Activated T-helper 2 cell treated with anti-CD3 and anti-CD28 coated beads, Interferon-gamma antibody, Interleukin-2, Interleukin-4, amounts not matched to agents 10 μg/mL and 5 μg/mL and 100 μg/mL, durations not matched to agents 14 hours and 24 hours and 36 hours (primary cell): ENCODE data around the gene RPS23. TPM values are rescaled to one million over a fixed set of nuclear protein-coding genes. Genes with fewer than 3 reads are reported as not detected.

Experiments used
- DNase-seq: peaks from one replicate; pipeline ENCODE4 v3.0.0; 2021; ENCODE audit warnings: low spot score
- H3K27ac Mint-ChIP-seq: one replicate; pipeline ENCODE4 v1.8.0; 2021; ENCODE audit warnings: mixed read lengths
- H3K27me3 Mint-ChIP-seq: one replicate; pipeline ENCODE4 v1.8.0; 2021; ENCODE audit warnings: low read depth, mixed read lengths
- H3K36me3 Mint-ChIP-seq: one replicate; pipeline ENCODE4 v1.8.0; 2021; ENCODE audit warnings: low read depth, mixed read lengths
- H3K4me1 Mint-ChIP-seq: one replicate; pipeline ENCODE4 v1.8.0; 2021; ENCODE audit warnings: low read depth, mixed read lengths
- H3K4me3 Mint-ChIP-seq: one replicate; pipeline ENCODE4 v1.8.0; 2021; ENCODE audit warnings: low read depth, mild to moderate bottlenecking, moderate library complexity, mixed read lengths
- H3K9me3 Mint-ChIP-seq: one replicate; pipeline ENCODE4 v1.8.0; 2021; ENCODE audit warnings: mixed read lengths
- intact Hi-C: fragments of 100-400 bp; cut with micrococcal nuclease; formaldehyde crosslinking; loops from one replicate; pipeline ENCODE4 v1.15.1; 2023
- total RNA-seq: library from RNA; stranded (reverse); gene quantifications from 2 replicates; pipeline ENCODE4 v1.2.3, GENCODE V29; 2022

RPS23 gene
- total RNA-seq, 1 donor from 2014 or later: 2,741 TPM

DNA sequence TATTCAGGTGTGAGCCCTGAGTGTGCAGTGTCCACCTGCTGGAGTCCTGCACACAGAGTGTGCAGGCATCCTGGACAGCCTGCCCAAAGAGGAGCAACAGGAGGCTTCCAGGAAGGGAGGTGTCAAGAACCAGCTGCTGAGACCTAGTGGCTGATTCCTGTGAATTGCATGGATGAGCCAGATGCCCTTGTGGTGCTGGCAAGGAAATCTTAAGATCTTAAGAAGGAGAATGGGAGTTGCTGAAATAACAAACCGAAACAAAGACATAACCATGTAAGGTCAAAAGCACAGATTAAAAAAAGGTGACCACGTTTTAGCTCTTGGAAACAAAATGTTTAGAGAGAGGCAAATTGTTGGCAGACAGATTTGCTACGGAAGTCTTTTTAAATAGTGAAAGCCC lies 29.3 kb upstream of the RPS23 start:
- Mint-ChIP-seq H3K4me1 (no peaks in the 10 kb centered on the region), H3K36me3 (no peaks in the 10 kb centered on the region), H3K27ac (no peak overlapping the region), H3K27me3 (no peaks in the 10 kb centered on the region), H3K9me3 (peaks cover 3% of the 10 kb centered on the region), H3K4me3 (no peak overlapping the region)
- DNase-seq: no peak
- intact Hi-C loops: no loop called here

DNA sequence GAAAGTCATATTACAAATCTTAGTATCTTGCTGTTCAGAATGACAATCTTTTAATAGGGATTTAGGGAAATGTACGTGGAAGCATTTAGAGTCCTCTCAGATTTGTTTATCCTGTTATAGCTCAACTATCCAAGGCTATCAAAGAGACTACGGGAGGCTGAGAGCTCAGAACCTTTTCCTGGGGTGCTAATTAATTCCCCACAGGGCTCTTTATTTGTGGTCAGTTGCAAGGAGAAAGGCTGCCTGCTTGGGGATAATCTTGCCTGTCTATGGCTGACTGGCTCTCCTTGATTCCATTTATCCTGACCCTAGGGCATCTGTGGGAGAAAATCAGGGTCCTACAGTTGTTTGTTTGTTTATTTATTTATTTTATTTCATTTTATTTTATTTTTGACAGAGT lies 28.0 kb upstream of the RPS23 start:
- intact Hi-C loops: no loop called here
- Mint-ChIP-seq H3K9me3 (peaks cover 3% of the 10 kb centered on the region), H3K36me3 (no peaks in the 10 kb centered on the region), H3K4me3 (no peak overlapping the region), H3K4me1 (no peaks in the 10 kb centered on the region), H3K27ac (no peak overlapping the region), H3K27me3 (no peaks in the 10 kb centered on the region)
- no peak for DNase-seq

DNA sequence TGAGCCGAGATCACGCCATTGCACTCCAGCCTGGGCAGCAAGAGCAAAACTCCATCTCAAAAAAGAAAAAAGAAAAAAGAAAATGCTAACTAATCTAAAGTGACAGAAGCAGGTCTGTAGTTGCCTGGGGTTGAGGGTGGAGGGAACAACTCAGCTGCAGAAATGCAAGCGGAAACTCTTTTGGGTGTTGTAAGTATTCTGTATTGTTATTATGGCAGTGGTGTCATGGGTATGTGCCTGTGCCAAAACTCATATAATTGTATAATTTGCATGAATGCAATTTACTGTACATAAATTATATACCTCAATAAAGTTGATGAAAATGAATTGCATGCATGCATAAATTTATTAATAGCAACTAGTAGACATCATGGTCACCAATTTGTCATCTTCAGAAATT lies 23.0 kb upstream of the RPS23 start:
- H3K9me3 Mint-ChIP-seq: peaks cover 4% of the 10 kb centered on the region
- H3K27me3 Mint-ChIP-seq: no peaks in the 10 kb centered on the region
- no peak for DNase-seq
- H3K4me3 Mint-ChIP-seq: no peak overlapping the region
- H3K4me1 Mint-ChIP-seq: no peaks in the 10 kb centered on the region
- intact Hi-C loops: no loop called here
- H3K27ac Mint-ChIP-seq: no peak overlapping the region
- H3K36me3 Mint-ChIP-seq: no peaks in the 10 kb centered on the region

DNA sequence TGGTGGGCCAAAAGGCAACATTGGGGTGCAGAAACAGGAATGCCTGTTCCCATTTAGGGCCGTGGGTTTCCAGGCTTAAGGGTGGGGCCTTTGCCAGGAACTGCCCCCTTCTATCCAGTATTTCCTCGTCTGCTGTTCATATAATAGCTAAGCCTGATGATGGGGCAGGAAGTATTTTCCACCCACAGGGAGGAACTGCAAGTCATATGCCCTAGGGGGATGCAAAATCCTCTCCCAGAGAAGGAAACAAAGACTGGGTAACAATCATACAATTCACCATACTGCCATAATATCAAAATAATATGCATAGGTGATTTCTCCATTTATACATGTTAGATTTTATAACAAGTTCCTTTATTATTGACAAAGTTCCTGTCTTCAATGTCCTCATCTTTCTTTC lies 20.5 kb upstream of the RPS23 start:
- intact Hi-C loops: no loop called here
- H3K9me3 Mint-ChIP-seq: peaks cover 4% of the 10 kb centered on the region
- H3K36me3 Mint-ChIP-seq: no peaks in the 10 kb centered on the region
- DNase-seq: no peak
- no peak overlapping the region for H3K4me3 Mint-ChIP-seq
- H3K4me1 Mint-ChIP-seq: peaks cover 1% of the 10 kb centered on the region
- H3K27me3 Mint-ChIP-seq: no peaks in the 10 kb centered on the region
- H3K27ac Mint-ChIP-seq: no peak overlapping the region

- no peaks in the 10 kb centered on the region for H3K27me3 Mint-ChIP-seq
- DNase-seq: no peak
- intact Hi-C loops: no loop called here
- no peak overlapping the region for H3K4me3 Mint-ChIP-seq
- no peaks in the 10 kb centered on the region for H3K36me3 Mint-ChIP-seq
- peaks cover 1% of the 10 kb centered on the region for H3K4me1 Mint-ChIP-seq
- H3K9me3 Mint-ChIP-seq: peaks cover 4% of the 10 kb centered on the region
- H3K27ac Mint-ChIP-seq: no peak overlapping the region
Observed at GRCh38 chr5:82297711-82298110, 19.6 kb upstream of the RPS23 start.

- Mint-ChIP-seq H3K36me3 (no peaks in the 10 kb centered on the region), H3K27me3 (no peaks in the 10 kb centered on the region), H3K9me3 (peaks cover 4% of the 10 kb centered on the region), H3K4me3 (no peak overlapping the region), H3K4me1 (peaks cover 1% of the 10 kb centered on the region), H3K27ac (no peak overlapping the region)
- intact Hi-C loops: no loop called here
- no peak for DNase-seq
Observed at GRCh38 chr5:82296929-82297328, 18.8 kb upstream of the RPS23 start.

GRCh38 chr5:82295959-82296531 lies 17.9 kb upstream of the RPS23 start:
- H3K36me3 Mint-ChIP-seq: no peaks in the 10 kb centered on the region
- DNase-seq: no peak
- no peak overlapping the region for H3K4me3 Mint-ChIP-seq
- intact Hi-C loops: no loop called here
- no peaks in the 10 kb centered on the region for H3K27me3 Mint-ChIP-seq
- H3K4me1 Mint-ChIP-seq: peaks cover 1% of the 10 kb centered on the region
- H3K27ac Mint-ChIP-seq: no peak overlapping the region
- H3K9me3 Mint-ChIP-seq: peaks cover 4% of the 10 kb centered on the region

DNA sequence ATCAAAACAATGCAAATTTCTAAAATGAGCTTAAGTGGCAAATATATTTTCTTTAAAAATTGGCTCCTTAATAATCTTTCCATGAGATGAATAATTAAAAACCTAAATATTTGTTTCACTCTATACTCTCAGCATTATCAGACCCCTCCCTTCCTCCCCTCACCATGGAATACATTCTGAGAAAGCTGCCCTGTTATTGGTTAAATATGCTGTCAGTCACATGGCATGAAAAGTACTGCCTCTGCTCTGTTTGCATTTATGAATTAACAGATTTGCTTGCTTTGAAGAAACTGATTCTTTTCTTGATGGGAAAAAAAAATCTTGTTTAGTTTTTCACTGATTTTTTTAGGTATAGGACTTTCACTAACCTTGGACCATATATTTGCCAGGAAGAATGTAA lies 17.0 kb upstream of the RPS23 start:
- Mint-ChIP-seq H3K4me3 (no peak overlapping the region), H3K27me3 (no peaks in the 10 kb centered on the region), H3K36me3 (no peaks in the 10 kb centered on the region), H3K9me3 (peaks cover 4% of the 10 kb centered on the region), H3K4me1 (peaks cover 1% of the 10 kb centered on the region), H3K27ac (no peak overlapping the region)
- no peak for DNase-seq
- intact Hi-C loops: no loop called here

- DNase-seq: no peak
- Mint-ChIP-seq H3K27me3 (no peaks in the 10 kb centered on the region), H3K4me1 (peaks cover 1% of the 10 kb centered on the region), H3K27ac (no peak overlapping the region), H3K4me3 (no peak overlapping the region), H3K9me3 (no peaks in the 10 kb centered on the region), H3K36me3 (no peaks in the 10 kb centered on the region)
- intact Hi-C loops: no loop called here
Observed at GRCh38 chr5:82291420-82291819, 13.3 kb upstream of the RPS23 start.

- intact Hi-C loops: no loop called here
- Mint-ChIP-seq H3K4me3 (no peak overlapping the region), H3K9me3 (no peaks in the 10 kb centered on the region), H3K36me3 (no peaks in the 10 kb centered on the region), H3K4me1 (peaks cover under 1% of the 10 kb centered on the region), H3K27ac (no peak overlapping the region), H3K27me3 (no peaks in the 10 kb centered on the region)
- no peak for DNase-seq
Observed at GRCh38 chr5:82290908-82291307, 12.8 kb upstream of the RPS23 start.

DNA sequence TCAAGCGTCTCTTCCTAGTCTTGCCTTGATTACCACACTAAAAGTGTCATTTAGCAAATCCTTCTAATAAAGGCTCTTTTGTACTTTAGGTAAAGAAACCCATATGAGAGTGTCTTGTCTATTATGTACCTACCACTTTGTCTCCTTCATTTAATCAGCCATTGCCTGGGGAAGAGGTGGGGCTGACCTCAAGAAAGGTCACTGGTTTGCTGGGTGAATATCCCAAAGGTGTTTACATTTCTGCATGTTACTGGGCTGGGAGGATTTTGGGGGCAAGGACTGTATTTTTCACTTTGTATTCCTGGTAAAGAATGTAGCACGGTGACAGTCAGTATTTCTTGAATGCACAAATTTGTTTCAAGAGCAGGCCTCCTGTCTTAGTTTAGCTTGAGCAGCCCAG lies 11.9 kb upstream of the RPS23 start:
- H3K4me3 Mint-ChIP-seq: no peak overlapping the region
- no peaks in the 10 kb centered on the region for H3K36me3 Mint-ChIP-seq
- H3K9me3 Mint-ChIP-seq: no peaks in the 10 kb centered on the region
- DNase-seq: no peak
- intact Hi-C loops: no loop called here
- no peaks in the 10 kb centered on the region for H3K4me1 Mint-ChIP-seq
- no peaks in the 10 kb centered on the region for H3K27me3 Mint-ChIP-seq
- no peak overlapping the region for H3K27ac Mint-ChIP-seq

- intact Hi-C loops: no loop called here
- no peaks in the 10 kb centered on the region for H3K9me3 Mint-ChIP-seq
- H3K27ac Mint-ChIP-seq: no peak overlapping the region
- no peak for DNase-seq
- H3K4me1 Mint-ChIP-seq: no peaks in the 10 kb centered on the region
- no peaks in the 10 kb centered on the region for H3K36me3 Mint-ChIP-seq
- no peaks in the 10 kb centered on the region for H3K27me3 Mint-ChIP-seq
- no peak overlapping the region for H3K4me3 Mint-ChIP-seq
Observed at GRCh38 chr5:82287625-82288024, 9.5 kb upstream of the RPS23 start.

DNA sequence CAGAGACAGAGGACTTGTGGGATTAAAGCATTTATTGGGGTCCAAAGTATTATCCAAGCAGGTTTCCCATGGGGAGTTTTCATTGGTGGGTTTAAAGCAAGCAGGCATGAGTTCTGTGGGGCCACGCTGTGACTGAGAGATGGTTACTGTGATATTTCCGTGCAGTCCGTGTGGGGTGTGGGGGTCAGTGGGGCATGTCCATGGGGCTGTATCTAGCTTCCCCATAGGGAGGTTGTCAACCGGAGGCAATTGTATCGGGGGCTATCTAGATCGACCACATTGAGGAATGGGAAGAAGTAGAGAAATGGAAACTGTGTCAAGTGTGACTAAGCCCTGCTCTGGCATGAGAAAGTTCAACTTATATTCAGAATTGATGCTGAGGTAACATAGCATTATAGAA lies 7.1 kb upstream of the RPS23 start:
- no peaks in the 10 kb centered on the region for H3K27me3 Mint-ChIP-seq
- intact Hi-C loops: no loop called here

GRCh38 chr5:82283893-82284292 lies 5.7 kb upstream of the RPS23 start:
- no peak overlapping the region for H3K4me3 Mint-ChIP-seq
- H3K36me3 Mint-ChIP-seq: no peaks in the 10 kb centered on the region
- no peaks in the 10 kb centered on the region for H3K9me3 Mint-ChIP-seq
- peaks cover 20% of the 10 kb centered on the region for H3K4me1 Mint-ChIP-seq
- no peak for DNase-seq
- H3K27ac Mint-ChIP-seq: no peak overlapping the region
- intact Hi-C loops: no loop called here
- H3K27me3 Mint-ChIP-seq: no peaks in the 10 kb centered on the region

More for the DNA sequence above, 7.1 kb upstream of the RPS23 start:
- H3K9me3 Mint-ChIP-seq: no peaks in the 10 kb centered on the region
- no peak overlapping the region for H3K4me3 Mint-ChIP-seq
- no peaks in the 10 kb centered on the region for H3K36me3 Mint-ChIP-seq
- no peak for DNase-seq
- peaks cover 12% of the 10 kb centered on the region for H3K4me1 Mint-ChIP-seq
- no peak overlapping the region for H3K27ac Mint-ChIP-seq
